ELR (cell line): ENCODE data around the gene ATP1B3.
"Not testable (repeated sequence)": the region's sequence is repeated elsewhere in the genome, so short reads cannot be mapped to it uniquely, and the experiment has no call there.

Experiments used
- DNase-seq: peaks from one replicate; pipeline ENCODE4 v3.0.0-alpha.2; 2015; ENCODE audit warnings: low read depth

ATP1B3 gene

DNA sequence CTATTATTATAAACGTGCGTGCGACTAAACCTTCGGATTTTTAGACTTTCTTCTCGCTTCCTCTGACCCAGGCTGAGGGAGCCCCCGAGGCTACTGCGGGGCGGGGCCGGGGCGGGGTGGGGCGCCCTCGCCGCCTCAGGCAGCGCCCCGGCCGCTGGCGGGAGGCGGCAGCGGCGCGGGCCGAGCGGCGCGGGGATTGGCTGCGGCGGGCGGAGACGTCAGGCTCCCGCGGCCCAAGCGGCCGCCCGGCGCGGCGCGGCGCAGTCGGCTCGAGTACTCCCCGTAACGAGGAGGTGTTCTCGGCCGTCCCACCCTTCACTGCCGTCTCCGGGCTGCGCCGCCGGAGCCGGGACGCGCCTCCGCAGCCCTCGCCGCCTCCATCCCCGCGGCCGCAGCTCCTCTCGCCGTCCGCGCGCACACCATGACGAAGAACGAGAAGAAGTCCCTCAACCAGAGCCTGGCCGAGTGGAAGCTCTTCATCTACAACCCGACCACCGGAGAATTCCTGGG is at the start of gene ATP1B3:
Gene ATP1B3 (plus strand): TSS at position 263 of the 510 bp plus-strand sequence. CDS start 159 bp downstream, at position 422.
- peak; percentile 89 for DNase-seq

DNA sequence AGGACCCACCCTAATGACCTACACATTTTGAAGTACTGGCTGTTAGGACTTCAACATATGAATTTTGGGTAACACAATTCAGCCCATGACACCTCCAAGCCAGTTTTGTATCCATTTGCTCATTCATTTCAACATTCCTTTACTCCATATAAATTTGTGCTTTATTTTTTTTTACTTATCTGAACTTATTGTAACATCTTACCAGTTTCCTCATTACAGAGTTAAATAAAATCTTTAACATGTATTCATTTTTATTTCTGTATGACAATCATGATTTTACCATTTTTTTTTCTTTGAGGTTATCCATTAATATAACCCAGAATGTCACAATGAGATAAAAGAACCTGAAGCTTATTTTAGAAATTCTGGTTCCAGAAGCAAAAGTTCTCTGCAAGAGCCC is 48.0 kb upstream of the ATP1B3 start:
- no peak for DNase-seq

DNA sequence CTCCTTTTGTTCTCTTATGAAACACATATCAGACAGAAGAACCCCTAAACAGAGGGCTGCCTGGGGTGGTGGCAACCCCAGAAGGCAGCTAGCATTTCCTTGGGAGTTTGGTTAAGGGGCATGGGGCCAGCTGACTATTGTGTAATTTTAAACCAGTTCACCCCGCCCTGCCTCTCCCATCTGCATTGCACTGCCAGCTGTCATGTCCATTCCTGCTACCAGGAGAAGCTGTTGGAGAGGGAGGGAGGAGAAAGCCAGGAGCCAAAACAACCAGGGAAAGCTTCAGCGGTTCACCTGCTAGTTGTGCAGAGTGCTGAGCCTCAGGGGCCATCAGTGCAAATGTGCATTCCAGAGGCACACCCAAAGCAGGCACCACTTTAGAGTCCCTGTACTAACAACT is 47.6 kb upstream of the ATP1B3 start:
- no peak for DNase-seq

DNA sequence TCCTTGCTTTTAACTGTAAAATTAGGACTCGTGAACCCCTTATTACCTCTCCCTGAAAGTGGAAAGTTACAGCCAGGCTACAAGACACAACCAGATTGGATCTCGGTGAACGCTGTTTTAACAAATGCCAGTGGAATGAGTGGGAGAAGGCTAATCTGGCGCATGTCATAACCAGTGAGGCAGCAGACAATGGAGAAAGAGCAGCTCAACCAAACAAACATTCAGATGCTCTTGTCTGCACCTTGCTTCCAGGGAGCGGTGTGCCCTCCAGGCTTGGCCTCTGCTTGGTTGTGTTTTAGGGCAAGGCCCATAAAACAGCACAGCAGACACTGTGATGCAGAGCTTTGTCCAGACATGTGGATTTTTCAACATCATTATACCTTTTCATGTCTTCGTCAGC is 45.9 kb upstream of the ATP1B3 start:
- DNase-seq: no peak

DNA sequence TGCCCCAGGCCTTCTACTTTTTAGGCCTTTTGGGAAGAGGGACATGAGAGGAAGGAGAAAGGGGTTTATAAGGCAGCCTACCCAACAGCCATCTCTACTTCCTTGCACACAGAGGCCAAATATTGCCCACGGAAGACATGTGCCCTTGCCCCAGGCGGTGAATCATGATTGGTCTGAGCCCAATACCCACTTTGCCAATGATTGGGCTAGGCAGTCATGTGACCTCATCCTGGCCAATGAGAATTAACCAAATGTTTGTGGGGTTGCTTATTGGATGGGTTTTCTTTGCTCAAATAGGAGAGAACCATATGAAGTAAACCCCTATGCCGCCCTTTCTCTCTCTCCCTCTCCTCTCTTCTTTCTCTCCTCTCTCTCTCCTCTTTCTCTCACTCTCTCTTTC is 42.2 kb upstream of the ATP1B3 start:
- no peak for DNase-seq

DNA sequence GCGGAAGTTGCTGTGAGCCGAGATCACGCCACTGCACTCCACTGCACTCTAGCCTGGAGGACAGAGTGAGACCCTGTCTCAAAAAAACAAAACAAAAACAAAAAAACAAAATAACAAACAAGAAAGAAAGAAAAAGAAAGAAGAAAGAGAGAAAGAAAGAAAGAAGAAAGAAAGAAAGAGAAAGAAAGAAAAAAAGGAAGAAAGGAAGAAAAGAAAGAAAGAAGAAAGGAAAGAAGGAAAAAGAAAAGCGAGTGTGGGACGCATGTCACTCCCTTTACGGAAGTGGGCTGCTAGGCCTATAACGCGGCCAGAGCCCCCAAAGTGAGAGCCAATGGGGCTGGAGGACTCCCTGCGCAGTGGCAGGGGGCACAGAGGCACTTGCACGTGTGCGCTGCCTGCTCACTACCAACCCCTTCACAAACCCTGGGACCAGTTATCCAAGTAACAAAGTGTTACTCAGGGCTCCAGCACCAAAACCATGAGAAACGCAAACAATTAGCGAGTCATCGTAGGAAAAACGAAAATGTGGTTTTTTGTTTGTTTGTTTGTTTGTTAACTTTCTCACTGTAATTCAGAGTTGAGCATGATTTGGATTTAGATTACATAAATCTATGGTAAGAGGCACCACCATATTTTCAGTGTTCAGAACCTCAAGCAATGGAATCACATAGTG is 40.8 kb upstream of the ATP1B3 start:
- no peak for DNase-seq

DNA sequence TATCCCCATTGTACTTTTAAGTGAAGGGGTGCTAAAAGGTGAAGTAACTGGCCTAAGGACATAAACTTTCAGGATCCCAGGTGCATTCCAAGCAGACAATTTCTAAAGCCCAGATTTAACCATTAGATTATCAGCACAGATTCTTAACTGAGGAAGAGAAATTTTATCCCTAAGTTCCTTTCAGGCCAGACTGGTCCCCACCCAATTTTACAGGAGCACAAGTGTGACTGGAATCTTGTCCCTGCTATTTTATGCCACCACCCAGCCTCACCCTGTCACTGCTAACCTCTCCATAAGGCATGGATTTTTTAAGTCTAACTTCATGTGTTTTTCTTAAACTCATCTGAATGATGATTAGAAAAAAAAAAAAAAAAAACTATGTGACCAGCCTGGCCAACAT is 37.1 kb upstream of the ATP1B3 start:
- no peak for DNase-seq

DNA sequence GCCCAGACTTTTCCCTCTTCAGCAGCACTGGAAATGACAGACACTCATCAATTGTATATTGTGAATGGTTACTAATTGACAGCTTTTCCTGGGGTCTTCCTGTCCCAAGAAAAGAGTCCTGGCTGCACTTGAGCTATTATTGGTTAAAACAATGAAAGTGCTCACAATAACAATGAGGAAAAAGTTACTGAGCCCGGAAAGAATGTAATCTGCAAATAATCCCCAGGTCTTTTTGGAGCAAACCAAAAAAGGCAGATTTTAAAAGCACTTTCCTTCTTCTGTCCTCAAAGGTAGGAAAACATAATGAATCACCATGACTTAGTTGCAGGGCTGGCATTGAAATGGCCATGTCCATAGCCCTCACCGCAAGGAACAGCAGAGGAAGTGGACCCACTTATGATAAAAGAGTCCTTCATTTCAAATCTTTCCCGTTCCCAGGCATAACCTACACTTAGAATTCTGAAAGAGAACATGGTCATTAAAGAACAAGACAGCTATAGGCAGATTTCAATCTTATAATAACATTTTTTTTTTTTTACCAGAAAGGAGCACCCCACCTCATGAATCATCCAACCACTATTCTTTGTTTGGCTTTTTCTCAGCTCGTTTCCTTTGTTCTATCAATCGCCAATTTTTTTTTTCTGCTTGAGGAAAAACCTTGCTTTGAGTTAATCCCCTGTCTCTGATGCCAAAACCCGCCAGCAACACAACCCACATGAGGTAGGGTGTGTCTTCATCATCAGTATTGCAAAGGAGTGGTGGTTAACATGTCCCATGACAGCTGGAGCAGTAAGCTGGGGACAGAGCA is 35.5 kb upstream of the ATP1B3 start:
- peak; percentile 60 for DNase-seq

DNA sequence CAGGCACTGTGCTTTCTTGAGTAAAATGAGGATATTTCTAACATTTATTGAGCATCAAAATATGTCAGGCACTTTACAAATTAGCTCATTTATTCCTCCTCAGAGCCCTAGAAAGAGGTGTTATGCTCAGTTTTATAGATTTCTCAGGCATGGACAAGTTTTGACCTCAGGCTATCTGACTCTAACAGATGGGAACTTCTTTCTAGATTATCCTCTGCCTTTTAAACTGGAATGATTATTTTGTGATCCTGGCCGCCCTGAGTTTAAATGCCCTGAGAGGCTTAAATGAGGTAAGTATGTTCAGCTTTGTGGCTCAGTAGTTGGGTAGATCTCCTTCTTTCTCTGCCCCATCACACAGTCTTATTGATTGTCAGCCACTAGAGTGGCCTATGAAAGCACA is 32.3 kb upstream of the ATP1B3 start:
- DNase-seq: no peak

DNA sequence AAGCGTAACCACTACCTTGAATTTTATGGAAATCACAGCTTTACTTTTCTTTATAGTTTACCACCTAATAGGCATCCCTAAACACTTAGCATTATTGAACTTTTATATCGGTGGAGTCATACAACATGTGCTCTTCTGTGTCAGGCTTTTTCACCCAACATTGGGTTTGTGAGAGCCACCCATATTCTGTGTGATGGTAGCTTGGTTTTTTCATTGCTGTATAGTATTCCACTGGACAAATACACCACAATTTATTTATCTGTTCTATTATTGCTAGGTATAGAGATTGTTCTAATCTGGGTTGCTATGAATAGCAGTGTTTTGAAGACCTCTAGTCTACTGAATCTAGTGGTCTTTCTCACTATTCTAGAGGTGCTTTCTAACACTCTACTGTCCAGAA is 31.6 kb upstream of the ATP1B3 start:
- no peak for DNase-seq

DNA sequence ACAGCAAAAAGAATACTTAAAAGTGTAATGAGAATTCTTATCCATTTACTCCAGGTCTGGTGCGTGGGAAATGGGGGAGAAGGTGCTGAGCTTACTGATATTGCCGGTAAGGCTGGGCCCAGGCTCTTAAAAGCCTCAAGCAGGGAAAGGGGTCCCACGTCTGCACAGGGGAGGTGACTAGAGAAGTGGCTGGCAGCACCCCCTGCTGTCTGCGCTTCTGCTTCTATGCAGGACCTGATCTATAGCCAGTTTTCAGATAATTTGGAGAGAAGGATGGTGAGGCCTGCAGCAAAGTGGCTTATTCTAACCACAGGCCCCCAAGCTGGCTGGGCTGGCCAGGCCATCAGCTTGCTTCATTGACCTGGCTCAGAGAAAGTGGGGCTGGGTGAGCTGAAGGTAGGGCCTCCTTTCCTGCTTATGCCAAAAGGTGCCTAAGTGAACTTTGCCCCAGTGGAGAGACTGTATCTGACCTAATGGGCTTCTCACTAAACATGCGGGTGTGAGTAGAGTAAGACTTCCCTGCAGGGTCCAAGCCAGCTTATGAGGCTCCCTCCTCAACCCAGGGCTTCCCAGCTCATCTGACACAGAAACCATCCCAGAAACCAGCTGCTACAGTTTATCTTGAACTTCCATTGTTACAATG is 30.9 kb upstream of the ATP1B3 start:
- no peak for DNase-seq

DNA sequence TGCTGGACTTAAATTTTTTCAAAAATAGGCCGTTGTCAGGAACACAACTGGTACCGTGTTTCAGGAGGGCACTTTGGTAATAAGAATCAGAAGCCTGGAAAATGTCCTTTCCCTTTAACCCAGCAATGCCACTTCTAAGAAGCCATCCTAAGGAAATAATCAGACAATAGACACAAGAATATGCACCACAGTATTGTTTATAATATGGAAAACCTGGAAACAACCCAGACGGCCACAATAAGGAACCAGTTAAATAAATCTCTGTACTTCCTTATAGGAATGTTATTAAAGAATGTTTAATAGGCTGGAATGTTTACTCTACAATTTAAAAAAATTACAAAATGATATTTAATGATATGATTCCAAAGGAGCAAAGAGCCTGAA is 30.4 kb upstream of the ATP1B3 start:
- no peak for DNase-seq

DNA sequence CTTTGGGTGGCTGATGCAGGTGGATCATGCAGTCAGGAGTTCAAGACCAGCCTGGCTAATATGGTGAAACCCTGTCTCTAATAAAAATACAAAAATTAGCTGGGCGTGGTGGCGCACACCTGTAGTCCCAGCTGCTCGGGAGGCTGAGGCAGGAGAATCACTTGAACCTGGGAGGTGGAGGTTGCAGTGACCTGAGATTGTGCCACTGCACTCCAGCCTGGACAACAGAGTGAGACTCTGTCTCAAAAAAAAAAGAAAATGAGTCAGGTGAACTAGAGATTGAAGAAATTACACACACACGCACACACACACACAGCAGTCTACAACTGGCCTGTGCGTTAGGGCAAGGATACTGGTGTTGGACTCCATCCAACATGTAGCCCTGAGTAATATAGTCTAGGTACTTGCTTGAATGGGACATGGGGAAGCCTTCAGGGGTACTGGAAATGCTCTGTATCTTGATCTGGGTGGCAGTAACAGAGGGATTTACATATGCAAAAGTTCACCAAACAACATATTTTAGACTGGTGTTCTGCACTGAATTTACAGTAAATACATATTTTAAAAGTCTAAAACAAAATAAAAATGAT is 28.2 kb upstream of the ATP1B3 start:
- DNase-seq: not testable (repeated sequence)

DNA sequence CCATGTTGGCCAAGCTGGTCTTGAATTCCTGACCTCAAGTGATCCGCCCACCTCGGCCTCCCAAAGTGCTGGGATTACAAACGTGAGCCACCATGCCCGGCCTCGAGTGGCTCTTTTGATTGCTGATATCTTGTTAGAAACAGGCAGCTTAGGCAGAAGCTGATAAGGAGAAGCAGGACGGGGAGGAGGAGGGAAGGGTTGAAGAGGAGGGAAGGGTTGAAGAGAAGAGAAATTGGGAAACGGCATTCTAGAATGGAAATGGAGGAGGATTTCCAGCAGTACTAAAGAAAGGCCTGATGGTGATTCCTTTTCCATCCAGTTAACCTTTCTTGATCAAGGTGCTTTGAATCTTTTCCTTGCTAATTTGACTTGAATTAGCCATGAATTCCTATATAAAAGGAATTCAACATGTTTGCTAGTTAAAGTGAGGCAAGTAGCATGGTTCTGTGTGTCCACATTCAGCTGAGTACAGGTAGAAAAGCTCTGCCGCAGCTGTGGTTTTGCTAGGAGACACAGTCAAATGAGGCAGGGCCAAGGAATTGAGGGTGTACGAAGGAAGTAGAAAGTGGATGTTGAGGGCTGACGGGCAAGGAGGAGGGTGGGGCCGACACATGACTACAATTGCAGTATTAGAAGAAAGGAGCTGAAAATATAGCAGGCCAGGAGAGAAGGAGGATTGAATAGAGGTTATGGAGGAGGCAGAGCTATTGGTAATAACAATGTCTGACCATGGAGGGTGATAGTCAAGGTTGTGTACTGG is 27.2 kb upstream of the ATP1B3 start:
- no peak for DNase-seq

DNA sequence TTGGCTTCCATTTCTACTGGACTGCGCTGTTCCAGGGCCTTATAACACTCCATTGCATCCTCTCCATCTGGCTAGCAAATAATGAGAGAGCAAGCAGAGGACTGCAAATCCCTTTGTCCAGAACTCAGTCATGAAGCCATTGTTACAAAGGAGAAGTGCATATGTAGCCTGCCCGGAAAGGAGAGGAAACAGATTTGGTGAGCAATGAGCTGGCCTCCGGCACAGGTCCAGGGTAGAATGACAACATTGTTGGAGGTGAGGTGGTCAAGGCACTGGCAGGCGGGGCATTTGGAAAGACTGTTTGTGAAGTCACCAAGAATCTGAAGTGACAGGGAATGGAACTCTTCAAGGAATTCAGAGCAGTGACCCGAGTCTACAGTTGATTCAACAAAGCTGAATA is 25.0 kb upstream of the ATP1B3 start:
- DNase-seq: no peak

DNA sequence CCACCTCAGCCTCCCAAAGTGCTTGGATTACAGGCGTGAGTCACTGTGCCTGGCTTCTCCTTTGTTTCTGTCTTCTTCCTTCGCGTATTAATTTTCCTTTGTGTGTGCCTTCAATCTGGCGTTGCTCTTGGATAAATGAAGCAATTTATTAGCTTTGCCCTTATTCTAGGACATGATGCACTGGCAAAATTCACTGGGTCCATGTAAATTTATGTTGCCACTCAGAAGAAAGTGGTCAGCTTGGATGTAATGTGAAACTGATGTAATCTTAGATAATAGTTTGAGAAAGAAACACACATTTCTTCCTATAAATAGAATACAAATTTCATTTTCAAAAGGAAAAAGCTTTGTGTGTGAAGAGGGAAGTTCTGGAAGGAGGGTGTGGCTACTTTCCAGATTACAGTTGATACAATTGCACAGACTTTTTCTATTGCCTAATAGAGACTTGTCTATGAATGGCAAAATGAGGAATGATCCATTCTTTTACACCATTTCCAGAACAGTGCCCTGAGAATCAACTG is 23.3 kb upstream of the ATP1B3 start:
- no peak for DNase-seq

DNA sequence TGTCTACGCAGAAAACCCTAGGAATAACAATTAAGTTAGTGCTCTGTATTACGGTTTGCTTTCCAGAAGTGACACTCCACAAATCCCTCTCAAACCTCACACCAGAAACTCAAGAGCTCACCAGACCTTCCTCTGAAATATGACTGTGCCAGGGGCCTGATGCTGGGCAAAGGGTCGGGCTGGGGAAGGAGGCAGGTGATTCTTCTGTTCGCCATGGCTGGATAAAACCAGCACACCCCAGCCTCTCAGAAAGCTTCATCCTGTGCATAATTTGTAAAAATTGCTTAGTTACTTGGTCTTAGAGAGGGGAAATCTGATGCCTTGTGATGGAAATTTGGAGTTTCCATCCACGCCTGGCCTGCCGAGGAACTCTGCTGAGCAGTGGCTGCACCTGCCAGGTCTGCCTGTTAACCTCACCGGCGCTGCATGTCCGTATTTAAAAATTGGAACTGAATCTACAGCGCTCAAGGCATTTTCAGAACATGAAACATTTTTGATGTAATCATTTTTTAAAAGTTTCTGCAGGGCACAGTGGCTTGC is 22.7 kb upstream of the ATP1B3 start:
- no peak for DNase-seq

DNA sequence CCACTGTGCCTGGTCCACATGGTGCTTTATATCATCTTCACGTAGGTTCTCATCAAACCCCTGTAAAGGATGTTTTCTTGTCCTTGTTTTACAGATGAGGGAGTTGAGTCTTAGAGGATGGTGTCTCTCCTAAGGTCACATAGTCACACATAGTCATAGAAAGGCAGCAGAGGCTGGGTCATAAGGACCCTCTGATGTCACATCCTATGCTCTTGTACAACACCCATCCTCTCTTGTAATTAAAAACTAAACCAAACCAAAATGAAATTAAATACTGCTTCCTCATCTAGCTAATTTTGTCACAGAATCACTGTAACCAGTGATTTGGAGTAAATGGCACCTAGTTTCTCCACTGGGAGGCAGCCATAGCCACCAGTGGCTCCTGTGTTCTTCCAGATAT is 21.8 kb upstream of the ATP1B3 start:
- no peak for DNase-seq

DNA sequence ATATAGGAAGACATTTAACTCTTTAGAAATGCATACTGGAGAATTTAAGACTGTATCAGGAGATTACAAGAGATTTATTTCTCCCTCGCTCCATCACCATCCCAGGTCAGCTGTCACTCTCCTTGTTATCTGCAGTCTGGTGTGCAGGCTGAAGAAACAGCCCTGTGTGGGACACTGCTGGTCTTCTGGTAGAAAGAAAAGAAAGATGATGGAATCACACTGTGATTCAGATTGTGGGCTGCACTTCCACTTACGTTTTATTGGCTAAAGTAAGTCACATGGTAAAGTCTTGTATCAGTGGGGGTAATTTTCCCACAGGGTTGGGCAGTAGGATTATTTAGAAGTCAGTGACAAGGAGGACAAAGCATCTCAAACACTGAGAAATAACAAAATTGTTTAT is 18.1 kb upstream of the ATP1B3 start:
- peak; percentile 30 for DNase-seq

DNA sequence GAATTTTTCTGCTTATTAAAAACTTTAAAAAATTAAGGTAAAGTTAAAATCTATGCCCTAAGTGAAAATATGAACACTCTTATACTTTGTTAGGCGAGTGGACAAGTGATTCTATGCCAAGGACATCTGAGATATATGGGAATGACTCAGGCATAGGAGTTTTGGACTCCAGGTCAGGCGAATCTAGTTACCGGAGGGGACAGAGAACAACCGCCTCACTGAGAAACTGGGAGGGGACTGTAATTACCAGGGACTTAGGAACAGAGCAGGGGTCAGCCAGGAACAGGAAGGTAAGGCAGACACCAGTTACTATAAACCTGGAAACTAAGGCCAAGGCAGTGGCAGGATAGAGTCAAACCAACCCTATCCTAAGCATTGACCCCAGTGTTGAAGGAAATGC is 16.8 kb upstream of the ATP1B3 start:
- no peak for DNase-seq

DNA sequence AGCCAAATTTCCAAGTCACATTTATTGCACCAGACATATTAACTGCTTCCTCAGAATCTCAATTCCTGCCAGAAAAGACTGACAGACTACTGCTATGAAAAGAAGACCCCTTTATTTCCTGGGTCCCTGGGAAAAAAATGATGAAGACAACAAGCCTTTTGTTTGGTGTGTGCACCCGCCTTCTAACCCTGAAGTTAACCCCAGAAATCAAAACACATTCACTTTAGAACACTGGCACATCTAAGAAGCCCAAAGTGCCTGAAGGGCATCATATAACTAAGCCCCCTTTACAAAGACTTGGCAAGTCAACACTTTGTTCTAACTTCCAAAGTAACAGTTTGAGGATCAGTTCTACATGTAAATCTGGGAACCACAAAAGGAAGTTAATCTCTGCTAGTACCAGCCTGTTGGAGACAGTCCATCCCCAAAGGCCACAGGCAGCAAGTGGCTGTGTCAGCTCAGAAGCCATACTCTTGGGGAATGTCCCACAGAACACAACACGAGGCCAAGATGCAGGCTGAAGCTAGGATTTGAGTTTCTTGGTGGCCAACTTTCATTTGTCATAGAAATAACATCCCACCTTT is 16.3 kb upstream of the ATP1B3 start:
- no peak for DNase-seq
